Sigmoid colon (tissue), 4 donors: ENCODE measurements around the gene THAP10.

Experiments
- CTCF ChIP-seq, 4 experiments: fragments of 450-650 bp in 3 of 4; fragments of 200-600 bp in 1 of 4; IDR thresholded peaks; one replicate each; pipeline ENCODE4 v1.5.1; 2016 to 2019; ENCODE audit warnings: antibody characterized with exemption in 4 of 4, mild to moderate bottlenecking in 3 of 4, moderate library complexity in 2 of 4
- EP300 ChIP-seq, 4 donors: sonication (generic); formaldehyde crosslinking; IDR thresholded peaks; one replicate each; pipeline ENCODE4 v1.6.1; 2017; ENCODE audit warnings: antibody characterized with exemption in 4 of 4
- POLR2A ChIP-seq, 2 donors: fragments of 450-650 bp; IDR thresholded peaks; one replicate each; pipeline ENCODE4 v1.6.1; 2016; ENCODE audit warnings: antibody characterized with exemption in 2 of 2, mild to moderate bottlenecking in 2 of 2, moderate library complexity in 2 of 2
- POLR2AphosphoS5 ChIP-seq, 4 donors: sonication (generic); formaldehyde crosslinking; IDR thresholded peaks; one replicate each; pipeline ENCODE4 v1.6.1; 2017; ENCODE audit warnings: antibody characterized with exemption in 4 of 4

GRCh38 chr15:70833422-70833821 lies 58.8 kb downstream of the THAP10 start:
- TF ChIP-seq CTCF (IDR thresholded peaks at IDR 0.05) (no peak), POLR2AphosphoS5 (IDR thresholded peaks at IDR 0.05) (no peak), EP300 (IDR thresholded peaks at IDR 0.05) (no peak), POLR2A (IDR thresholded peaks at IDR 0.05) (no peak)
